H1 (cell line): ENCODE measurements around the gene OBI1. TPM values are rescaled to one million over a fixed set of nuclear protein-coding genes. Genes with fewer than 3 reads are reported as not detected.

Source experiments
- CTCF ChIA-PET: fragments of 300-600 bp; sonication (Branson Sonifier 250); formaldehyde crosslinking; loops from one replicate; lab custom pipeline; 2021; ENCODE audit not compliant: partially characterized antibody; lab: Charles Lee
- POLR2A ChIA-PET: fragments of 300-600 bp; sonication (Branson Sonifier 250); formaldehyde crosslinking; loops from one replicate; lab custom pipeline; 2021; ENCODE audit warnings: inconsistent platforms; ENCODE audit not compliant: partially characterized antibody; lab: Charles Lee
- DNase-seq, 2 experiments: peaks; one replicate each; pipeline versions ENCODE4 v3.0.0 to v3.0.0-alpha.2; 2010 to 2022; ENCODE audit warnings: low spot score in 2 of 2, low read depth in 1 of 2, mixed read lengths in 1 of 2
- FAIRE-seq: peaks from 2 replicates; lab custom pipeline; 2011; peaks lifted over from hg19 to GRCh38; lab: Jason Lieb, UNC
- H2AFZ ChIP-seq: 2 replicates; pipeline ENCODE4 v1.8.1; 2012; ENCODE audit warnings: low read length, inconsistent platforms
- H2AK5ac ChIP-seq: 2 replicates; pipeline ENCODE4 v1.6.1; 2013; ENCODE audit warnings: low read depth, low read length
- H2BK120ac ChIP-seq: replicated peaks from 2 replicates; pipeline ENCODE3; 2013; ENCODE audit warnings: low read depth, low read length, inconsistent platforms
- H2BK12ac ChIP-seq: 2 replicates; pipeline ENCODE4 v1.6.1; 2013; ENCODE audit warnings: low read depth, low read length
- H2BK15ac ChIP-seq: 2 replicates; pipeline ENCODE4 v1.6.1; 2013; ENCODE audit warnings: low read length
- H2BK20ac ChIP-seq: 2 replicates; pipeline ENCODE4 v1.6.1; 2013; ENCODE audit warnings: low read length
- H2BK5ac ChIP-seq: 2 replicates; pipeline ENCODE4 v1.6.1; 2013; ENCODE audit warnings: low read depth, low read length
- H3K14ac ChIP-seq: 2 replicates; pipeline ENCODE4 v1.6.1; 2013; ENCODE audit warnings: inconsistent platforms; ENCODE audit not compliant: insufficient read length
- H3K18ac ChIP-seq: 2 replicates; pipeline ENCODE4 v1.6.1; 2013; ENCODE audit warnings: low read length; ENCODE audit errors: extremely low read depth
- H3K23ac ChIP-seq: 2 replicates; pipeline ENCODE4 v1.6.1; 2013; ENCODE audit warnings: inconsistent platforms; ENCODE audit not compliant: insufficient read length
- H3K23me2 ChIP-seq: 2 replicates; pipeline ENCODE4 v1.6.1; 2013; ENCODE audit warnings: low read depth, low read length
- H3K27ac ChIP-seq: 2 replicates; pipeline ENCODE4 v1.6.1; 2011; ENCODE audit warnings: low read depth, low read length, inconsistent platforms
- H3K27me3 ChIP-seq, 4 experiments: replicated peaks in 1 of 4; 1 replicate in 1 of 4; 2 replicates in 3 of 4; pipeline versions ENCODE4 v1.6.1 to v1.8.1; 2011 to 2013; ENCODE audit warnings: low read length in 3 of 4, mild to moderate bottlenecking in 3 of 4, inconsistent platforms in 2 of 4, mixed read lengths in 2 of 4, moderate library complexity in 1 of 4; ENCODE audit not compliant: control insufficient read depth in 3 of 4, insufficient read depth in 3 of 4; ENCODE audit errors: extremely low read depth in 1 of 4
- H3K36me3 ChIP-seq, 4 experiments: 2 replicates each; pipeline versions ENCODE4 v1.6.1 to v1.8.1; 2011 to 2013; ENCODE audit warnings: mild to moderate bottlenecking in 4 of 4, low read length in 3 of 4, moderate library complexity in 2 of 4, control low read depth in 1 of 4, inconsistent platforms in 1 of 4; ENCODE audit not compliant: insufficient read depth in 4 of 4, control insufficient read depth in 2 of 4
- H3K4ac ChIP-seq: replicated peaks from 2 replicates; pipeline ENCODE3; 2013; ENCODE audit warnings: low read length, low read depth, mixed read lengths, inconsistent platforms; ENCODE audit not compliant: insufficient read length
- H3K4me1 ChIP-seq, 4 experiments: replicated peaks in 1 of 4; 1 replicate in 1 of 4; 2 replicates in 3 of 4; pipeline versions ENCODE4 v1.6.1 to v1.8.1; 2011 to 2013; ENCODE audit warnings: low read length in 3 of 4, inconsistent platforms in 2 of 4, mixed read lengths in 1 of 4; ENCODE audit not compliant: insufficient read depth in 4 of 4, control insufficient read depth in 3 of 4
- H3K4me2 ChIP-seq, 2 experiments: 2 replicates each; pipeline versions ENCODE4 v1.6.1 to v1.8.1; 2011 to 2013; ENCODE audit warnings: low read depth in 2 of 2, low read length in 2 of 2, control low read depth in 1 of 2, inconsistent platforms in 1 of 2, mild to moderate bottlenecking in 1 of 2; ENCODE audit not compliant: insufficient read depth in 1 of 2
- H3K4me3 ChIP-seq, 4 experiments: fragments of 200-600, 300-600 bp in 1 of 4; sonication (generic), shearing (Covaris generic), sonication (Bioruptor Twin) in 1 of 4; 2 replicates each; pipeline versions ENCODE4 v1.5.1 to v1.8.1; 2011 to 2016; ENCODE audit warnings: low read length in 4 of 4, low read depth in 3 of 4, control low read depth in 2 of 4, inconsistent platforms in 2 of 4, mild to moderate bottlenecking in 2 of 4, mixed read lengths in 1 of 4, moderate library complexity in 1 of 4; ENCODE audit not compliant: insufficient read depth in 2 of 4; ENCODE audit errors: extremely low read depth in 1 of 4
- H3K56ac ChIP-seq: replicated peaks from 2 replicates; pipeline ENCODE3; 2013; ENCODE audit warnings: low read depth, mild to moderate bottlenecking, mixed read lengths, low read length, inconsistent platforms; ENCODE audit not compliant: insufficient read length
- H3K79me1 ChIP-seq: 2 replicates; pipeline ENCODE4 v1.6.1; 2013; ENCODE audit warnings: low read depth, low read length, control low read depth
- H3K79me2 ChIP-seq, 2 experiments: 2 replicates each; pipeline versions ENCODE4 v1.6.1 to v1.8.1; 2012 to 2013; ENCODE audit warnings: low read length in 2 of 2, mild to moderate bottlenecking in 2 of 2, inconsistent platforms in 1 of 2; ENCODE audit not compliant: insufficient read depth in 2 of 2, control insufficient read depth in 1 of 2
- H3K9ac ChIP-seq, 4 experiments: replicated peaks in 1 of 4; 1 replicate in 1 of 4; 2 replicates in 3 of 4; pipeline versions ENCODE4 v1.6.1 to v1.8.1; 2011 to 2013; ENCODE audit warnings: low read depth in 3 of 4, low read length in 3 of 4, control low read depth in 2 of 4, mild to moderate bottlenecking in 2 of 4, moderate library complexity in 2 of 4, inconsistent platforms in 1 of 4; ENCODE audit errors: extremely low read depth in 1 of 4
- H3K9me3 ChIP-seq, 2 experiments: 2 replicates each; pipeline versions ENCODE4 v1.6.1 to v1.8.1; 2012 to 2013; ENCODE audit warnings: mild to moderate bottlenecking in 2 of 2, moderate library complexity in 2 of 2, control low read depth in 1 of 2, inconsistent platforms in 1 of 2, low read depth in 1 of 2, low read length in 1 of 2, mixed read lengths in 1 of 2; ENCODE audit not compliant: insufficient read depth in 2 of 2
- H4K20me1 ChIP-seq, 2 experiments: replicated peaks in 1 of 2; 2 replicates each; pipeline versions ENCODE3 to v1.8.1; 2011 to 2013; ENCODE audit warnings: inconsistent platforms in 2 of 2, low read length in 2 of 2, mild to moderate bottlenecking in 1 of 2; ENCODE audit not compliant: insufficient read depth in 2 of 2, control insufficient read depth in 1 of 2
- H4K5ac ChIP-seq: 2 replicates; pipeline ENCODE4 v1.6.1; 2013; ENCODE audit warnings: low read length, low read depth, mixed read lengths, inconsistent platforms; ENCODE audit not compliant: insufficient read length
- H4K8ac ChIP-seq: 2 replicates; pipeline ENCODE4 v1.8.0; 2013; ENCODE audit warnings: mild to moderate bottlenecking, moderate library complexity, low read length, inconsistent platforms; ENCODE audit not compliant: insufficient read depth; ENCODE audit errors: extremely low read depth
- H4K91ac ChIP-seq: replicated peaks from 2 replicates; pipeline ENCODE3; 2013; ENCODE audit warnings: low read length, mixed read lengths, inconsistent platforms; ENCODE audit not compliant: insufficient read length
- ASH2L ChIP-seq: fragments of 200-600, 300-600 bp; sonication (generic); IDR thresholded peaks from one replicate; pipeline ENCODE4 v1.7.1; 2017; ENCODE audit warnings: low read length
- GTF2F1 ChIP-seq: IDR thresholded peaks from 2 replicates; pipeline ENCODE4 v1.6.1; 2012; ENCODE audit warnings: low read depth, low read length, improper control_type of control experiment, borderline replicate concordance
- YY1 ChIP-seq: IDR thresholded peaks from 2 replicates; pipeline ENCODE4 v1.6.1; 2011; ENCODE audit warnings: low read depth, mild to moderate bottlenecking, low read length
- WGBS, 2 experiments: shearing (Covaris generic) in 1 of 2; methylation state at CpG; one replicate each; pipeline versions ENCODE4 v1.1.6 to v1.1.7; 2013 to 2015; ENCODE audit warnings: low lambda C conversion rate in 2 of 2, mixed read lengths in 2 of 2, inconsistent platforms in 1 of 2, low coverage in 1 of 2, missing lambda C conversion rate in 1 of 2; ENCODE audit not compliant: insufficient replicate concordance in 2 of 2, insufficient coverage in 1 of 2, insufficient read length in 1 of 2; ENCODE audit errors: extremely low coverage in 1 of 2, missing lambda C conversion rate in 1 of 2; 5-methylcytosine and 5-hydroxymethylcytosine counted together
- polyA plus RNA-seq, 7 experiments: library from polyadenylated mRNA; depleted of rRNA in 3 of 7; stranded (reverse) in 5 of 7; unstranded in 2 of 7; fragments of >200 nt in 5 of 7; fragments of 200-250 nt in 2 of 7; gene quantifications; 1 replicate in 5 of 7; 2 replicates in 1 of 7; 4 replicates in 1 of 7; pipeline versions ENCODE4 v1.2.1 to v1.2.3, GENCODE V29; 2011 to 2013; ENCODE audit warnings: missing spikeins in 2 of 7, mixed read lengths in 2 of 7
- total RNA-seq: library from RNA; stranded (reverse); fragmentation: NEBNext Ultra II Directional; extraction: Animal tissue kit (Norgen Biotek cat#: 25700); gene quantifications from 2 replicates; pipeline ENCODE4 v1.2.1, GENCODE V29; 2021

OBI1 gene
- total and polyA plus RNA-seq, 2 of the 8 experiments (the other 6 are each of a cell fraction or from before 2014, with no cell fraction given), result 7.1 to 14.3 TPM

- Histone ChIP-seq H3K79me2 (no peaks in the 10 kb centered on the region), H3K79me1 (no peaks in the 10 kb centered on the region), H3K4me3 (no peak overlapping the region), H2AK5ac (no peak overlapping the region), H4K8ac (no peak overlapping the region), H3K9ac (no peak overlapping the region), H3K4me1 (no peaks in the 10 kb centered on the region), H2AFZ (no peak overlapping the region), H4K5ac (no peak overlapping the region), H4K91ac (no peak overlapping the region), H3K4me2 (no peak overlapping the region), H2BK15ac (no peak overlapping the region), H2BK20ac (no peak overlapping the region), H3K23ac (no peak overlapping the region), H4K20me1 (no peaks in the 10 kb centered on the region), H3K18ac (no peak overlapping the region), H3K23me2 (no peaks in the 10 kb centered on the region), H3K4ac (no peak overlapping the region), H3K56ac (no peak overlapping the region), H3K14ac (no peak overlapping the region), H3K27ac (no peak overlapping the region), H2BK120ac (no peak overlapping the region), H2BK12ac (no peak overlapping the region), H3K36me3 (peaks cover 3 to 60% (median 22%) of the 10 kb centered on the region in 4 experiments; a peak in 6 of 8 replicates), H3K9me3 (no peaks in the 10 kb centered on the region), H2BK5ac (no peak overlapping the region), H3K27me3 (no peaks in the 10 kb centered on the region)
- no peak for DNase-seq
- 86% methylated on average over 1 of the region's 1 CpG; no CpG with 5 or more reads in 1 of the 2 experiments for WGBS, 2 experiments
- CTCF ChIA-PET, result no interaction called here
- POLR2A ChIA-PET, result no interaction called here
- no peak for FAIRE-seq
- TF ChIP-seq ASH2L (no peak), YY1 (no peak), GTF2F1 (no peak)
These were observed 27.9 kb downstream of the OBI1 start for GRCh38 chr13:78631077-78631476.
